ENCODE data around the gene LAMB1.
"Not testable (repeated sequence)": the region's sequence is repeated elsewhere in the genome, so short reads cannot be mapped to it uniquely, and the experiment has no call there.

Gene LAMB1

GRCh38 chr7:107971613-107972012, 31.3 kb downstream of the LAMB1 start:
- no peak for DNase-seq (ENCODE audit: low spot score)

GRCh38 chr7:107971100-107971499, 31.9 kb downstream of the LAMB1 start:
- no peak for DNase-seq (ENCODE audit: low spot score)

GRCh38 chr7:107969856-107970255, 33.1 kb downstream of the LAMB1 start:
- no peak for DNase-seq (ENCODE audit: low spot score)

- no peak for DNase-seq (ENCODE audit: low spot score)
Observed at GRCh38 chr7:107968449-107968848, 34.5 kb downstream of the LAMB1 start.

GRCh38 chr7:107967420-107967819, 35.5 kb downstream of the LAMB1 start:
- no peak for DNase-seq (ENCODE audit: low spot score)

- DNase-seq (ENCODE audit: low spot score), result no peak
Observed at GRCh38 chr7:107966711-107967110, 36.2 kb downstream of the LAMB1 start.

GRCh38 chr7:107964510-107964909, 38.5 kb downstream of the LAMB1 start:
- DNase-seq (ENCODE audit: low spot score), result no peak

GRCh38 chr7:107962817-107963216, 40.1 kb downstream of the LAMB1 start:
- DNase-seq (ENCODE audit: low spot score), result no peak

GRCh38 chr7:107961405-107961804, 41.6 kb downstream of the LAMB1 start:
- no peak for DNase-seq (ENCODE audit: low spot score)

- DNase-seq (ENCODE audit: low spot score), result no peak
Observed at GRCh38 chr7:107960272-107960671, 42.7 kb downstream of the LAMB1 start.

- no peak for DNase-seq (ENCODE audit: low spot score)
Observed at GRCh38 chr7:107959527-107959898, 43.4 kb downstream of the LAMB1 start.

GRCh38 chr7:107958764-107959526, 44.0 kb downstream of the LAMB1 start:
- DNase-seq (ENCODE audit: low spot score), result peak; percentile 54

GRCh38 chr7:107957436-107957835, 45.5 kb downstream of the LAMB1 start:
- no peak for DNase-seq (ENCODE audit: low spot score)

GRCh38 chr7:107956950-107957349, 46.0 kb downstream of the LAMB1 start:
- not testable (repeated sequence) for DNase-seq (ENCODE audit: low spot score)

GRCh38 chr7:107955394-107955793, 47.6 kb downstream of the LAMB1 start:
- DNase-seq (ENCODE audit: low spot score), result no peak

GRCh38 chr7:107953924-107954303, 49.0 kb downstream of the LAMB1 start:
- DNase-seq (ENCODE audit: low spot score), result no peak

- no peak for DNase-seq (ENCODE audit: low spot score)
Observed at GRCh38 chr7:107953265-107953923, 49.6 kb downstream of the LAMB1 start.

- DNase-seq (ENCODE audit: low spot score), result no peak
Observed at GRCh38 chr7:107951896-107952295, 51.1 kb downstream of the LAMB1 start.

GRCh38 chr7:107951172-107951787, 51.7 kb downstream of the LAMB1 start:
- DNase-seq (ENCODE audit: low spot score), result no peak

- DNase-seq (ENCODE audit: low spot score), result no peak
Observed at GRCh38 chr7:107949443-107949935, 53.5 kb downstream of the LAMB1 start.

GRCh38 chr7:107948645-107949442, 54.1 kb downstream of the LAMB1 start:
- DNase-seq (ENCODE audit: low spot score), result no peak

- DNase-seq (ENCODE audit: low spot score), result no peak
Observed at GRCh38 chr7:107946881-107947280, 56.1 kb downstream of the LAMB1 start.

Measured in Ammon's horn (tissue), 1 donor.